ENCODE results near the gene TNPO3.

TNPO3 gene

GRCh38 chr7:129010075-129010474 lies 44.8 kb downstream of the TNPO3 start:
- TF ChIP-seq, protein P1, sequence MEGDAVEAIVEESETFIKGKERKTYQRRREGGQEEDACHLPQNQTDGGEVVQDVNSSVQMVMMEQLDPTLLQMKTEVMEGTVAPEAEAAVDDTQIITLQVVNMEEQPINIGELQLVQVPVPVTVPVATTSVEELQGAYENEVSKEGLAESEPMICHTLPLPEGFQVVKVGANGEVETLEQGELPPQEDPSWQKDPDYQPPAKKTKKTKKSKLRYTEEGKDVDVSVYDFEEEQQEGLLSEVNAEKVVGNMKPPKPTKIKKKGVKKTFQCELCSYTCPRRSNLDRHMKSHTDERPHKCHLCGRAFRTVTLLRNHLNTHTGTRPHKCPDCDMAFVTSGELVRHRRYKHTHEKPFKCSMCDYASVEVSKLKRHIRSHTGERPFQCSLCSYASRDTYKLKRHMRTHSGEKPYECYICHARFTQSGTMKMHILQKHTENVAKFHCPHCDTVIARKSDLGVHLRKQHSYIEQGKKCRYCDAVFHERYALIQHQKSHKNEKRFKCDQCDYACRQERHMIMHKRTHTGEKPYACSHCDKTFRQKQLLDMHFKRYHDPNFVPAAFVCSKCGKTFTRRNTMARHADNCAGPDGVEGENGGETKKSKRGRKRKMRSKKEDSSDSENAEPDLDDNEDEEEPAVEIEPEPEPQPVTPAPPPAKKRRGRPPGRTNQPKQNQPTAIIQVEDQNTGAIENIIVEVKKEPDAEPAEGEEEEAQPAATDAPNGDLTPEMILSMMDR (IDR thresholded peaks at IDR 0.05; ENCODE audit: extremely low read depth, insufficient read depth, missing control alignments): no peak
- no peak for DNase-seq (ENCODE audit: low spot score)
- in situ Hi-C loops (cut with MboI; ENCODE audit: low pct_unique_long_range_greater_than_20kb, low sequenced_read_pairs, unreplicated experiment): no loop called here

GRCh38 chr7:129009437-129009836 lies 45.5 kb downstream of the TNPO3 start:
- peak; percentile 39 for DNase-seq (ENCODE audit: low spot score)
- in situ Hi-C loops (cut with MboI; ENCODE audit: low pct_unique_long_range_greater_than_20kb, low sequenced_read_pairs, unreplicated experiment): no loop called here
- TF ChIP-seq, protein P1 (IDR thresholded peaks at IDR 0.05; ENCODE audit: extremely low read depth, insufficient read depth, missing control alignments): no peak

DNA sequence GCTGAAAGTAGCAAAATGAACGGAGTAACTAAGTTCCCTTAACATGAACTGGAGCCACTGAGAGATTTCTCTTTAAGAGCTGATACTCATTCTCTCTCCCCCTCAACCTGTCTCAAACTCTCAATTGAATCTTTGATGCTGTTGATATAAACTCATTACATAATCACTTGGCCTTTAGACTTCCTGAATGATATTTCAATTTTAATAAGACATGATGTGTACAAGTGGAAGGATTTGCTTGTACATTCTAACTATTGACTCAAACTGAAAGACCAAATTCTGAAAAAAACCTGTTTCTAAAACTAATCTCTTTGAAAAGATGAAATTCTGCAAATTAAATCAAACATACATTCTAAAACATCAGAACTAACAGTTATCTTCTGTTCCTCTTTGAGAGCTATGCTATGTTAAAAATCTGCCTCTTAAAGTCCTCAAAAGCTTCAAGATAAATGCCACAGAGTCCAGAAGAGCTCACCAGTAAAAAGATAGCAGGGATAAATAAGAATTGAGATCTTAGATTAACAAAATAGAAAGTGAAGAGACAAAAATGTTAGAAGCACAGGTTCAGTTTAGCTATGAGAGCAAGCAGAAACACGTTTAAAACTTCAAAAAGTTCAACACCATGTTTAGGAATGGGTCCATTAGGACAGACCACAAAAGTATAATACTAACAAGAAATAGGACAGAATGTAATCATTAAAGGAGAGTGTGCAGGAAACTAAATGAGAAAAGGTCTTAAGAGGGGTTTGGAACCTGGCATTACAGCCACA lies 46.1 kb downstream of the TNPO3 start:
- in situ Hi-C loops (cut with MboI; ENCODE audit: low pct_unique_long_range_greater_than_20kb, low sequenced_read_pairs, unreplicated experiment): no loop called here
- peak; percentile 29 for DNase-seq (ENCODE audit: low spot score)
- TF ChIP-seq, protein P1 (IDR thresholded peaks at IDR 0.05; ENCODE audit: extremely low read depth, insufficient read depth, missing control alignments): no peak

GRCh38 chr7:129007572-129007971 lies 47.3 kb downstream of the TNPO3 start:
- TF ChIP-seq, protein P1 (IDR thresholded peaks at IDR 0.05; ENCODE audit: extremely low read depth, insufficient read depth, missing control alignments): no peak
- in situ Hi-C loops (cut with MboI; ENCODE audit: low pct_unique_long_range_greater_than_20kb, low sequenced_read_pairs, unreplicated experiment): no loop called here

DNA sequence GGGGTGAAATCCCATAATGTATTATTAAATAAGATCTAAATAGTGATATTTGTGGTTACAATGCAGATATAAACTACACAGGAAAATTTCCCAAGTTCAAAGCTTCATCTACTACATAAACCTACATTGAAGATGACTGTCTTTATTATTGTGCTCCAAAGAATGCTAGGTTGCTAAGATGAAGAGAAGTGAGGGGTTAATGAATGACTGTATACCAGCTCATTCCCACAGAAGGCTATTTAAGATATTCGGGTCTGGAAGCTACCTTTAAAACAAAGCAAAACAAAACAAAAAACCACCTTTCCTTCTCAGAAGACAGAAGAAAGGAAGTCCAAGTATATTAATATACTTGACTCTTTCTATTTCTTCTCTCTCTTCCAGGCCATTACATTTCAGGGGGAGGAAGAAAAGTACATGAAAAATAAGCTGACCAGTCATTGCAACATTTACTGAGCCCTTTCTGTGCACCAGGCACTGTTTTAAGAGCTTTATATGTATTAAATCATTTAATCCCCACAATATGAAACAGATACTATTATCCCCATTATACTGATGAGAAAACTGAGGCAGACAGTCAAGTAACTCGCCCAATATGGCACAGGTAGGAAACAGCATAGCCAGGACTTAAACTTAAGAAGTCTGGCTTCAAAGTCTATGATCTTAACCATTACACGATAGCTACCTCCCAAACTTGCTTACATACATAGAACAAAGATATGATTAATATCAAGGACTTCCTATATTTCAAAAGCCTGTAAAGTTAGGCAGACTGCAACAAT lies 48.1 kb downstream of the TNPO3 start:
- TF ChIP-seq, protein P1 (IDR thresholded peaks at IDR 0.05; ENCODE audit: extremely low read depth, insufficient read depth, missing control alignments): no peak
- no peak for DNase-seq (ENCODE audit: low spot score)
- in situ Hi-C loops (cut with MboI; ENCODE audit: low pct_unique_long_range_greater_than_20kb, low sequenced_read_pairs, unreplicated experiment): no loop called here

More at GRCh38 chr7:129007572-129007971, 47.3 kb downstream of the TNPO3 start:
- DNase-seq (ENCODE audit: low spot score): no peak

GRCh38 chr7:129005186-129005585 lies 49.7 kb downstream of the TNPO3 start:
- DNase-seq (ENCODE audit: low spot score): no peak
- in situ Hi-C loops (cut with MboI; ENCODE audit: low pct_unique_long_range_greater_than_20kb, low sequenced_read_pairs, unreplicated experiment): no loop called here
- TF ChIP-seq, protein P1 (IDR thresholded peaks at IDR 0.05; ENCODE audit: extremely low read depth, insufficient read depth, missing control alignments): no peak
